Measurements from ENCODE around the gene STK24. TPM values are rescaled to one million over a fixed set of nuclear protein-coding genes. Genes with fewer than 3 reads are reported as not detected.

Gene STK24
- total RNA-seq, 1 donor from 2014 or later = 94.6 TPM

- Histone ChIP-seq H3K27me3 (no peaks in the 10 kb centered on the region), H3K27ac (no peak overlapping the region), H3K4me3 (no peak overlapping the region), H3K4me1 (no peaks in the 10 kb centered on the region), H3K36me3 (peaks cover 33% of the 10 kb centered on the region), H3K9me3 (no peaks in the 10 kb centered on the region)
- ATAC-seq = no peak
- intact Hi-C loops (cut with DNase I) = no loop called here
- no peak for DNase-seq
- TF ChIP-seq, protein P1, sequence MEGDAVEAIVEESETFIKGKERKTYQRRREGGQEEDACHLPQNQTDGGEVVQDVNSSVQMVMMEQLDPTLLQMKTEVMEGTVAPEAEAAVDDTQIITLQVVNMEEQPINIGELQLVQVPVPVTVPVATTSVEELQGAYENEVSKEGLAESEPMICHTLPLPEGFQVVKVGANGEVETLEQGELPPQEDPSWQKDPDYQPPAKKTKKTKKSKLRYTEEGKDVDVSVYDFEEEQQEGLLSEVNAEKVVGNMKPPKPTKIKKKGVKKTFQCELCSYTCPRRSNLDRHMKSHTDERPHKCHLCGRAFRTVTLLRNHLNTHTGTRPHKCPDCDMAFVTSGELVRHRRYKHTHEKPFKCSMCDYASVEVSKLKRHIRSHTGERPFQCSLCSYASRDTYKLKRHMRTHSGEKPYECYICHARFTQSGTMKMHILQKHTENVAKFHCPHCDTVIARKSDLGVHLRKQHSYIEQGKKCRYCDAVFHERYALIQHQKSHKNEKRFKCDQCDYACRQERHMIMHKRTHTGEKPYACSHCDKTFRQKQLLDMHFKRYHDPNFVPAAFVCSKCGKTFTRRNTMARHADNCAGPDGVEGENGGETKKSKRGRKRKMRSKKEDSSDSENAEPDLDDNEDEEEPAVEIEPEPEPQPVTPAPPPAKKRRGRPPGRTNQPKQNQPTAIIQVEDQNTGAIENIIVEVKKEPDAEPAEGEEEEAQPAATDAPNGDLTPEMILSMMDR (IDR thresholded peaks at IDR 0.05) = no peak
These were observed 141.5 kb downstream of the STK24 start for GRCh38 chr13:98435376-98435775.

GRCh38 chr13:98434060-98434459 lies 142.8 kb downstream of the STK24 start:
- TF ChIP-seq, protein P1 (IDR thresholded peaks at IDR 0.05) = no peak
- peaks cover 27% of the 10 kb centered on the region for H3K36me3 ChIP-seq
- H3K4me3 ChIP-seq = no peak overlapping the region
- H3K27me3 ChIP-seq = no peaks in the 10 kb centered on the region
- H3K9me3 ChIP-seq = no peaks in the 10 kb centered on the region
- DNase-seq = no peak
- no peak overlapping the region for H3K27ac ChIP-seq
- intact Hi-C loops (cut with DNase I) = no loop called here
- ATAC-seq = no peak
- H3K4me1 ChIP-seq = no peaks in the 10 kb centered on the region

- no peak for DNase-seq
- H3K9me3 ChIP-seq = no peaks in the 10 kb centered on the region
- TF ChIP-seq, protein P1 (IDR thresholded peaks at IDR 0.05) = no peak
- no peaks in the 10 kb centered on the region for H3K4me1 ChIP-seq
- no peak overlapping the region for H3K4me3 ChIP-seq
- intact Hi-C loops (cut with DNase I) = no loop called here
- ATAC-seq = no peak
- H3K36me3 ChIP-seq = peaks cover 27% of the 10 kb centered on the region
- H3K27me3 ChIP-seq = no peaks in the 10 kb centered on the region
- H3K27ac ChIP-seq = no peak overlapping the region
These were observed 143.3 kb downstream of the STK24 start for GRCh38 chr13:98433654-98434053.

GRCh38 chr13:98432638-98433037 lies 144.3 kb downstream of the STK24 start:
- Histone ChIP-seq H3K36me3 (peaks cover 21% of the 10 kb centered on the region), H3K4me3 (no peak overlapping the region), H3K27me3 (no peaks in the 10 kb centered on the region), H3K27ac (no peak overlapping the region), H3K4me1 (no peaks in the 10 kb centered on the region), H3K9me3 (no peaks in the 10 kb centered on the region)
- DNase-seq (no peak), ATAC-seq (no peak)
- intact Hi-C loops (cut with DNase I) = no loop called here
- TF ChIP-seq, protein P1 (IDR thresholded peaks at IDR 0.05) = no peak

DNA sequence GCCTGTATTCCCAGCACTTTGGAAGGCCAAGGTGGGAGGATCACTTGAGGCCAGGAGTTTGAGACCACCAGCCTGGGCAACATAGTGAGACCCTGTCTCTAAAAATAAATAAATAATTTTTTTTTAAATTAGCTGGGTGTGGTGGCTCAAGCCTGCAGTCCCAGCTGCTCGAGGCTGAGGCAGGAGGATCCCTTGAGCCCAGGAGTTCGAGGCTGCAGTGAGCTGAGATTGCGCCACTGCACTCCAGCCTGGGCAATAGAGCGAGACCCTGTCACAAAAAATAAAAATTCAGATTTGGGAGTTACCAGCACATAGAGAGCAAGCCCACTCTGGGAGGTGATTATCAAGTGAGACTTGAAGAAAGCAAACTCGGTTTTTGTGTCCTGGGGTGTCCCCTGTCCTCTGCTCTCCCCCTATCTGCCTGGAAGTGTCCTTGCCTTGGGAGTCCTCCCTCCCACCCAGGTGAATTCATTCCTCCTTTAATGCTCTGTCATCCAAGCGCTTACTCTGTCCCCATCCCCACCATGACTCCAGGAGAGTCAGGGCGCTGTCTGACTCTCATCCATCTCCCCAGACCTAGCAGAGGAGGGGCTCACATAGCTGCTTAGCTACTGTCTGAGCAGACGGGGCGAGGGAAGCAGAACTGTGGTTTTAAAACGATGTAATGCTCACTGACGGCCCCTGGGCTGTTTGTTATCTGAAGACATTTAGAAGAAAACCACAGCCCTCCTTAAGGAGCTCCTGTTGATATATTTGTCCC lies 146.8 kb downstream of the STK24 start:
- peaks cover 15% of the 10 kb centered on the region for H3K36me3 ChIP-seq
- H3K9me3 ChIP-seq = no peaks in the 10 kb centered on the region
- H3K27ac ChIP-seq = no peak overlapping the region
- ATAC-seq = no peak
- H3K27me3 ChIP-seq = no peaks in the 10 kb centered on the region
- H3K4me3 ChIP-seq = no peak overlapping the region
- intact Hi-C loops (cut with DNase I) = no loop called here
- DNase-seq = no peak
- H3K4me1 ChIP-seq = no peaks in the 10 kb centered on the region
- TF ChIP-seq, protein P1 (IDR thresholded peaks at IDR 0.05) = no peak

Measured in upper lobe of right lung (tissue), 1 donor.